ENCODE data around the gene AUH. TPM values are rescaled to one million over a fixed set of nuclear protein-coding genes. Genes with fewer than 3 reads are reported as not detected.

AUH gene
- total and polyA plus RNA-seq, 2 experiments from 2014 or later, result 9.9 to 18.3 TPM

DNA sequence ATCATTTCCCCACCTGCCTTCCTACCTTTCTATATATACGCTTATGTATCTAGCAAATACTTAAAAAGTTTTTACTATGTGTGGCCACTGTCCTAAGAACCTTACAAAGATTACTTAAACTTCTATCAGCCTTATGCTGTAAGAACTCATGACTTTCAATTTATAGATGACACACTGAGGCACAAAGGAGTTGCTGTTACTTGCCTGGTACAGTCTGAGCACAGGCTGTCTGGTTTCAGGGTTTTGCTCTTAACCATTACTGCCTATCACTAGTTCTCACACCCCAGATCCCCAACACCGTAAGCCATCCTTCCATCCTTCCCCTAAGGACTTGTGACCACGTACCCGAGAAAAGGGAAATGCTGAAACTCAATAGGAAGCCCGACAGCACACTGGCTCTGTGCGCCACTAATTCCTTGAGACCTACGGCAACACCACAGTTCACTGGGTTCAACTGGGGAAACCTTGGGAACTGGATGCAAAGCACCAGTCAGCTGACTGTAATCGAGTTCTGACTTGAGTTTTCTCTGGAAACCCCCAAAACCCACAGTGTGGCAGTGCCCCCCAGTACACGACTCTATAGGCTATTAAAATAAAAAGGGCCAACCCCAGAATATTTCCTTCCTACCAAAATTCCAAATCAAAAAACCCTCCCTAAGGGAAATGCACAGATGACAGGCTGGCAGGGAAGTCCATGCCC, 56.0 kb downstream of the AUH start:
- H3K4me1 ChIP-seq (ENCODE audit: insufficient read depth), result peaks cover 30% of the 10 kb centered on the region
- TF ChIP-seq EZH2phosphoT487 (IDR thresholded peaks at IDR 0.05; ENCODE audit: insufficient read depth, low read depth) (no peak), EZH2 (IDR thresholded peaks at IDR 0.05; ENCODE audit: insufficient read depth, poor library complexity, severe bottlenecking) (no peak)
- H3K9me3 ChIP-seq (ENCODE audit: low read depth), result no peaks in the 10 kb centered on the region
- DNase-seq, result no peak
- H4K20me1 ChIP-seq (ENCODE audit: insufficient read depth), result no peaks in the 10 kb centered on the region
- no peaks in the 10 kb centered on the region for H3K27me3 ChIP-seq (replicated peaks; ENCODE audit: insufficient read depth)
- no peaks in the 10 kb centered on the region for H3K9me2 ChIP-seq (ENCODE audit: insufficient read depth)
- peaks cover 8% of the 10 kb centered on the region; the same call in 1 of the 2 replicates for H3K79me2 ChIP-seq (ENCODE audit: insufficient read depth)
- in situ Hi-C loops (cut with MboI), result no loop called here
- no peak overlapping the region for H3K9ac ChIP-seq
- no peaks in the 10 kb centered on the region for H3K36me3 ChIP-seq (ENCODE audit: low read depth)
- H3K4me2 ChIP-seq (ENCODE audit: unreplicated experiment), result no peak overlapping the region
- no peak overlapping the region for H2AFZ ChIP-seq
- 96 to 98% methylated on average over 9 of the region's 9 CpGs for WGBS, 2 experiments (ENCODE audit: low coverage in 1 of 2, low lambda C conversion rate in 2 of 2, missing lambda C conversion rate in 2 of 2)
- no peak overlapping the region for H3K27ac ChIP-seq
- peaks cover 10% of the 10 kb centered on the region; the same call in 1 of the 2 replicates for H3F3A ChIP-seq (ENCODE audit: insufficient read depth)
- no peak overlapping the region for H3K4me3 ChIP-seq

- Histone ChIP-seq H3K4me2 (ENCODE audit: unreplicated experiment) (peak overlapping the region; percentile 78), H3K4me3 (no peak overlapping the region), H3K27ac (no peak overlapping the region), H3K4me1 (ENCODE audit: insufficient read depth) (peaks cover 33% of the 10 kb centered on the region), H4K20me1 (ENCODE audit: insufficient read depth) (no peaks in the 10 kb centered on the region), H2AFZ (no peak overlapping the region), H3F3A (ENCODE audit: insufficient read depth) (peaks cover 10% of the 10 kb centered on the region; the same call in 1 of the 2 replicates), H3K9me3 (ENCODE audit: low read depth) (no peaks in the 10 kb centered on the region), H3K36me3 (ENCODE audit: low read depth) (no peaks in the 10 kb centered on the region), H3K9ac (no peak overlapping the region), H3K27me3 (replicated peaks; ENCODE audit: insufficient read depth) (no peaks in the 10 kb centered on the region), H3K79me2 (ENCODE audit: insufficient read depth) (peaks cover 8% of the 10 kb centered on the region; the same call in 1 of the 2 replicates), H3K9me2 (ENCODE audit: insufficient read depth) (no peaks in the 10 kb centered on the region)
- in situ Hi-C loops (cut with MboI), result no loop called here
- DNase-seq, result peak; percentile 9
- no peak for TF ChIP-seq EZH2phosphoT487 (IDR thresholded peaks at IDR 0.05; ENCODE audit: insufficient read depth, low read depth)
- TF ChIP-seq EZH2 (IDR thresholded peaks at IDR 0.05; ENCODE audit: insufficient read depth, poor library complexity, severe bottlenecking), result no peak
- WGBS, 2 experiments (ENCODE audit: low coverage in 1 of 2, low lambda C conversion rate in 2 of 2, missing lambda C conversion rate in 2 of 2), result 44 to 47% methylated on average over 2 of the region's 2 CpGs
Observed at GRCh38 chr9:91303741-91304415, 57.8 kb downstream of the AUH start.

DNA sequence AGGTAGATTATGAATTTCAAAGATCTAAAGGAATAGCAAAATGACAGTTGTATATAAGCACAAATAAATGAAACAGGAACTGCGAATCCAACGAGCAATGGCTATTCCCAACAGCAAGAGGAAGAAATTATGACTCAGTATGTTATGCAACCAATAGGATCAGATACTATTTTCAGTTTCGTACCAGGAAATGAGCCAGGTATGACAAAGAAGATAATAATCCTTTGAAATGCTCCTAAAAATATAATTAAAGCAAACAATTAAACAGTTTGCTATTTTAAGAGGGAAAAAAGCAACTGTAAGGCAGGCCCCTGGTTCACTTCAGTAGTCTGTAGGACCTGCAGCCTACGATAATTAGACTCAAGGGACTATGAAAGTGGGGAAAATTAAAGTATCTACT, 58.9 kb downstream of the AUH start:
- WGBS, 2 experiments (ENCODE audit: low coverage in 1 of 2, low lambda C conversion rate in 2 of 2, missing lambda C conversion rate in 2 of 2), result 6 to 7% methylated on average over 4 of the region's 4 CpGs
- peak overlapping the region; percentile 12; the same call in 1 of the 2 replicates for H2AFZ ChIP-seq

DNA sequence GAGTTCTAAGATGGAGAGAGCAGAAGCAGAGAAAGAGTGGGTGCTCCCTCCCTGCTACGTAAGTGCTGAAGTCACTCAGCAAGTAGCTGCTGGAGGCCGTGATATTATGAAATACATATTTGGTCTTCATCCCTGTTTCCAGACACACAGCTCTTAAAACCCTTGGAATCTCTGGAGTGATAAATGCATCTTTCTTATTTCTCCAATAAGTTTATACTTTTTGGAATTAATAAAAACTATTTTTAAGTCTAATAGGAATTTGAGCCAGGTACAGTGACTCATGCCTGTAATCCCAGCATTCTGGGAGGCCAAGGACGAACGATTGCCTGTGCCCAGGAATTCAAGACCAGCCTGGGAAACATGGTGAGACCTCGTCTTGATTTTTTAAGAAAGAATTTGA, 60.6 kb downstream of the AUH start:
- peaks cover 10% of the 10 kb centered on the region; the same call in 1 of the 2 replicates for H3F3A ChIP-seq (ENCODE audit: insufficient read depth)
- WGBS, 2 experiments (ENCODE audit: low coverage in 1 of 2, low lambda C conversion rate in 2 of 2, missing lambda C conversion rate in 2 of 2), result 22% methylated on average over 5 of the region's 5 CpGs
- H4K20me1 ChIP-seq (ENCODE audit: insufficient read depth), result no peaks in the 10 kb centered on the region
- H3K79me2 ChIP-seq (ENCODE audit: insufficient read depth), result peaks cover 8% of the 10 kb centered on the region; the same call in 1 of the 2 replicates
- no peak overlapping the region for H3K9ac ChIP-seq
- TF ChIP-seq EZH2 (IDR thresholded peaks at IDR 0.05; ENCODE audit: insufficient read depth, poor library complexity, severe bottlenecking), result no peak
- TF ChIP-seq EZH2phosphoT487 (IDR thresholded peaks at IDR 0.05; ENCODE audit: insufficient read depth, low read depth), result no peak
- no peaks in the 10 kb centered on the region for H3K9me2 ChIP-seq (ENCODE audit: insufficient read depth)
- H2AFZ ChIP-seq, result peak overlapping the region; percentile 30; the same call in 1 of the 2 replicates
- in situ Hi-C loops (cut with MboI), result no loop called here
- peaks cover 42% of the 10 kb centered on the region for H3K4me1 ChIP-seq (ENCODE audit: insufficient read depth)
- no peaks in the 10 kb centered on the region for H3K36me3 ChIP-seq (ENCODE audit: low read depth)
- no peaks in the 10 kb centered on the region for H3K27me3 ChIP-seq (replicated peaks; ENCODE audit: insufficient read depth)
- peak overlapping the region; percentile 66 for H3K4me2 ChIP-seq (ENCODE audit: unreplicated experiment)
- H3K9me3 ChIP-seq (ENCODE audit: low read depth), result no peaks in the 10 kb centered on the region
- peak overlapping the region; percentile 56 for H3K27ac ChIP-seq
- peak; percentile 56 for DNase-seq
- 0 out of 2 replicates have a peak overlapping the region, but pooled peaks have one; percentile 7 for H3K4me3 ChIP-seq

More for the DNA sequence above, 58.9 kb downstream of the AUH start:
- Histone ChIP-seq H3K27me3 (replicated peaks; ENCODE audit: insufficient read depth) (no peaks in the 10 kb centered on the region), H3K4me1 (ENCODE audit: insufficient read depth) (peaks cover 41% of the 10 kb centered on the region), H3K4me3 (peak overlapping the region; percentile 40), H3K36me3 (ENCODE audit: low read depth) (no peaks in the 10 kb centered on the region), H3K9ac (no peak overlapping the region), H3F3A (ENCODE audit: insufficient read depth) (peaks cover 10% of the 10 kb centered on the region; the same call in 1 of the 2 replicates), H3K4me2 (ENCODE audit: unreplicated experiment) (peak overlapping the region; percentile 78), H3K9me2 (ENCODE audit: insufficient read depth) (no peaks in the 10 kb centered on the region), H3K9me3 (ENCODE audit: low read depth) (no peaks in the 10 kb centered on the region), H4K20me1 (ENCODE audit: insufficient read depth) (no peaks in the 10 kb centered on the region), H3K79me2 (ENCODE audit: insufficient read depth) (peaks cover 8% of the 10 kb centered on the region; the same call in 1 of the 2 replicates), H3K27ac (peak overlapping the region; percentile 49)
- in situ Hi-C loops (cut with MboI), result no loop called here
- TF ChIP-seq EZH2phosphoT487 (IDR thresholded peaks at IDR 0.05; ENCODE audit: insufficient read depth, low read depth), result no peak
- no peak for TF ChIP-seq EZH2 (IDR thresholded peaks at IDR 0.05; ENCODE audit: insufficient read depth, poor library complexity, severe bottlenecking)
- DNase-seq, result peak; percentile 91
